Mesenchymal stem cell (in vitro differentiated cells and primary cell): ENCODE data around the gene PWWP2B.

Experiments
- DNase-seq: peaks from one replicate; pipeline ENCODE4 v3.0.0-alpha.2; 2013
- H2AFZ ChIP-seq: one replicate; pipeline ENCODE4 v1.6.1; 2013; ENCODE audit warnings: low read depth, mild to moderate bottlenecking, control low read depth, inconsistent platforms, low read length, moderate library complexity
- H2AK5ac ChIP-seq: 2 replicates; pipeline ENCODE4 v1.6.1; 2013; ENCODE audit warnings: low read length, moderate library complexity, mild to moderate bottlenecking, inconsistent platforms; ENCODE audit not compliant: severe bottlenecking
- H2BK120ac ChIP-seq: one replicate; pipeline ENCODE4 v1.6.1; 2013; ENCODE audit warnings: low read depth, mild to moderate bottlenecking, inconsistent platforms, low read length, moderate library complexity
- H2BK12ac ChIP-seq, 2 experiments: one replicate each; pipeline ENCODE4 v1.6.1; 2013; ENCODE audit warnings: inconsistent platforms in 2 of 2, low read length in 2 of 2, mild to moderate bottlenecking in 2 of 2, moderate library complexity in 2 of 2, control low read depth in 1 of 2
- H2BK15ac ChIP-seq: one replicate; pipeline ENCODE4 v1.6.1; 2013; ENCODE audit warnings: mild to moderate bottlenecking, low read depth, inconsistent platforms; ENCODE audit not compliant: poor library complexity, severe bottlenecking
- H2BK5ac ChIP-seq: 2 replicates; pipeline ENCODE4 v1.6.1; 2013; ENCODE audit warnings: low read depth, mild to moderate bottlenecking, low read length, control low read depth, inconsistent platforms; ENCODE audit not compliant: poor library complexity, severe bottlenecking
- H3K14ac ChIP-seq, 2 experiments: one replicate each; pipeline ENCODE4 v1.6.1; 2013; ENCODE audit warnings: inconsistent platforms in 2 of 2, low read length in 2 of 2, control low read depth in 1 of 2, mild to moderate bottlenecking in 1 of 2, moderate library complexity in 1 of 2
- H3K18ac ChIP-seq, 2 experiments: one replicate each; pipeline ENCODE4 v1.6.1; 2013; ENCODE audit warnings: inconsistent platforms in 2 of 2, low read length in 2 of 2, control low read depth in 1 of 2, low read depth in 1 of 2, mild to moderate bottlenecking in 1 of 2
- H3K23ac ChIP-seq, 2 experiments: one replicate each; pipeline ENCODE4 v1.6.1; 2013; ENCODE audit warnings: inconsistent platforms in 2 of 2, low read length in 2 of 2, mild to moderate bottlenecking in 2 of 2, moderate library complexity in 2 of 2, control low read depth in 1 of 2
- H3K27ac ChIP-seq: 2 replicates; pipeline ENCODE4 v1.5.1; 2013; ENCODE audit warnings: mild to moderate bottlenecking, moderate library complexity, low read length, control low read depth, inconsistent platforms; ENCODE audit not compliant: poor library complexity, severe bottlenecking
- H3K27me3 ChIP-seq, 2 experiments: 2 replicates each; pipeline versions ENCODE4 v1.6.1 to v1.7.0; 2013; ENCODE audit warnings: low read length in 2 of 2, mild to moderate bottlenecking in 2 of 2, moderate library complexity in 2 of 2, control low read depth in 1 of 2, inconsistent platforms in 1 of 2; ENCODE audit not compliant: control insufficient read depth in 1 of 2, insufficient read depth in 1 of 2
- H3K36me3 ChIP-seq, 2 experiments: 2 replicates each; pipeline versions ENCODE4 v1.6.1 to v1.7.0; 2013; ENCODE audit warnings: low read length in 2 of 2, control low read depth in 1 of 2, inconsistent platforms in 1 of 2, low read depth in 1 of 2, mild to moderate bottlenecking in 1 of 2; ENCODE audit not compliant: insufficient read depth in 2 of 2, control insufficient read depth in 1 of 2
- H3K4ac ChIP-seq, 2 experiments: one replicate each; pipeline ENCODE4 v1.6.1; 2013; ENCODE audit warnings: inconsistent platforms in 2 of 2, low read length in 2 of 2, mild to moderate bottlenecking in 2 of 2, moderate library complexity in 2 of 2, control low read depth in 1 of 2, low read depth in 1 of 2
- H3K4me1 ChIP-seq: 2 replicates; pipeline ENCODE4 v1.6.1; 2013; ENCODE audit warnings: low read depth, low read length, control low read depth; ENCODE audit not compliant: control insufficient read depth, insufficient read depth
- H3K4me2 ChIP-seq: 2 replicates; pipeline ENCODE4 v1.6.1; 2013; ENCODE audit warnings: low read length, mild to moderate bottlenecking, inconsistent platforms; ENCODE audit not compliant: poor library complexity, severe bottlenecking
- H3K4me3 ChIP-seq, 2 experiments: 2 replicates each; pipeline versions ENCODE4 v1.5.1 to v1.7.0; 2013; ENCODE audit warnings: low read length in 2 of 2, mild to moderate bottlenecking in 2 of 2, control low read depth in 1 of 2, low read depth in 1 of 2; ENCODE audit not compliant: insufficient read depth in 1 of 2
- H3K79me1 ChIP-seq: replicated peaks from 2 replicates; pipeline ENCODE4 v1.6.1; 2013; ENCODE audit warnings: mild to moderate bottlenecking, control low read depth, low read length, inconsistent platforms; ENCODE audit not compliant: poor library complexity, severe bottlenecking
- H3K9ac ChIP-seq: 2 replicates; pipeline ENCODE4 v1.7.0; 2013; ENCODE audit warnings: mild to moderate bottlenecking, low read length, moderate library complexity
- H3K9me3 ChIP-seq: 2 replicates; pipeline ENCODE4 v1.7.0; 2013; ENCODE audit warnings: mild to moderate bottlenecking, low read length; ENCODE audit not compliant: control insufficient read depth
- H4K8ac ChIP-seq: one replicate; pipeline ENCODE4 v1.6.1; 2013; ENCODE audit warnings: inconsistent platforms, mild to moderate bottlenecking, low read length, moderate library complexity
- H4K91ac ChIP-seq: one replicate; pipeline ENCODE4 v1.6.1; 2013; ENCODE audit warnings: mild to moderate bottlenecking, low read length, inconsistent platforms
- WGBS: methylation state at CpG from one replicate; pipeline ENCODE4 v1.1.7; 2013; ENCODE audit warnings: mixed read lengths; 5-methylcytosine and 5-hydroxymethylcytosine counted together

Gene PWWP2B

DNA sequence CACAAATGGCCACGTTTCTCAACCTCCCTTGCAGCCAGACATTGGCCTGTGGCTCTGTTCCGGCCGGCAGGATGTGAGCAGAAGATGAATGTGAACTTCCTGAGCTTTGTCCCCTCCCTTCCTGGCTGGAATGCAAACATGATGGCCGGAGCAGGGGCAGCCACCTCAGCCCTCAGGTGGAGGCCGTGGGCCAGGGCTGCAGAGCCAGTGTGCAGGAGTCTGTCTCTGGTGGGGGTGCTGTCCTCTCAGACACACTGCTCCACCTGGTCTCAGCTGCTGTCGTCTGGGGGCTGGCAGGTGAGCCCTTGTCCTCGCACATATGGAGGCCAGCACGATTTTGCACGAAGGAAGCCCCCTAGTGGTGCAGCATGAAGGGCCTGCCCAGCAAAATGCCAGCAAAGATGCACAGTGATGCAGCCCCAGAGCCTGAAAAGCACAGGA is 25.3 kb upstream of the PWWP2B start:
- Histone ChIP-seq H4K8ac (no peak overlapping the region), H3K4ac (no peak overlapping the region)
- 69% methylated on average over 9 of the region's 9 CpGs for WGBS

DNA sequence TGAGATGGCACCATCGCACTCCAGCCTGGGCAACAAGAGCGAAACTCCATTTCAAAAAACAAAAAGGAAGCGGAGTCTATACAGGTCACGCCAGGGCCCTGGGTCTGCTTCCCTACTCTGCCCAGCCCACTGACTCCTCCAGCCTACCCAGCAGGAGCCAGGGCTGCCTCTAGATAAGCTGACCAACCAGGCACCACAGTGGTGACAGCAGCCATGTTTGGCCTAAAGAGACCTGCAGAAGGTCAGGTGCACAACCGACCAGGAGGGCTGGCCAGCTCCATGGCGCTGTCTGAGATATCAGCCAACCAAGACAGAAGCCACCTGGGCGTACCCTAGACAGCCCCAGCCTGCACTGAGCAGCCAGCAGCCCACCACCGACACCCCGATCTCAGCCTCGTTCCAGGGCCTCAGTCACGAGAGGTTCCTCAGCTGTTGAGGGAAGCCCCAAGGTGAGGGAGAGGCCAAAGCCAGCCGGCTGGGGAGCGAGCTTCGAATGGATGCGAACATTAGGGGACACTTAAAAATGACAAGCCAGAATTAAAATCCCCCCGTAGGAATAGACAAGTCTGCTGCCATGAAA is 24.4 kb upstream of the PWWP2B start:
- Histone ChIP-seq H3K4me1 (peaks cover 6% of the 10 kb centered on the region), H3K9me3 (no peaks in the 10 kb centered on the region), H3K9ac (no peak overlapping the region), H3K4ac (no peak overlapping the region), H3K18ac (no peak overlapping the region), H3K27me3 (peaks cover 0 to 4% of the 10 kb centered on the region in 2 experiments), H2BK15ac (no peak overlapping the region), H3K79me1 (no peaks in the 10 kb centered on the region), H4K91ac (no peak overlapping the region), H2BK12ac (no peak overlapping the region), H3K14ac (no peak overlapping the region), H2AK5ac (no peak overlapping the region), H3K4me2 (no peak overlapping the region), H2BK120ac (no peak overlapping the region), H3K27ac (no peak overlapping the region), H3K36me3 (peaks cover 3 to 4% of the 10 kb centered on the region in 2 experiments), H4K8ac (no peak overlapping the region), H2AFZ (no peak overlapping the region), H2BK5ac (no peak overlapping the region), H3K4me3 (no peak overlapping the region), H3K23ac (no peak overlapping the region)
- WGBS: 93% methylated on average over 16 of the region's 16 CpGs
- DNase-seq: no peak

More for the DNA sequence above, 25.3 kb upstream of the PWWP2B start:
- Histone ChIP-seq H3K18ac (no peak overlapping the region), H2AFZ (no peak overlapping the region), H3K79me1 (no peaks in the 10 kb centered on the region), H3K27ac (no peak overlapping the region), H3K9ac (no peak overlapping the region), H2BK15ac (no peak overlapping the region), H3K4me1 (peaks cover 6% of the 10 kb centered on the region), H3K27me3 (no peaks in the 10 kb centered on the region), H3K36me3 (peaks cover 4 to 14% of the 10 kb centered on the region in 2 experiments), H3K4me3 (no peak overlapping the region), H3K4me2 (no peak overlapping the region), H2BK5ac (no peak overlapping the region), H2BK120ac (no peak overlapping the region), H3K23ac (no peak overlapping the region), H3K14ac (peak overlapping the region in 1 of 2 experiments; percentile 29), H4K91ac (no peak overlapping the region), H2BK12ac (no peak overlapping the region), H2AK5ac (no peak overlapping the region), H3K9me3 (no peaks in the 10 kb centered on the region)
- no peak for DNase-seq

DNA sequence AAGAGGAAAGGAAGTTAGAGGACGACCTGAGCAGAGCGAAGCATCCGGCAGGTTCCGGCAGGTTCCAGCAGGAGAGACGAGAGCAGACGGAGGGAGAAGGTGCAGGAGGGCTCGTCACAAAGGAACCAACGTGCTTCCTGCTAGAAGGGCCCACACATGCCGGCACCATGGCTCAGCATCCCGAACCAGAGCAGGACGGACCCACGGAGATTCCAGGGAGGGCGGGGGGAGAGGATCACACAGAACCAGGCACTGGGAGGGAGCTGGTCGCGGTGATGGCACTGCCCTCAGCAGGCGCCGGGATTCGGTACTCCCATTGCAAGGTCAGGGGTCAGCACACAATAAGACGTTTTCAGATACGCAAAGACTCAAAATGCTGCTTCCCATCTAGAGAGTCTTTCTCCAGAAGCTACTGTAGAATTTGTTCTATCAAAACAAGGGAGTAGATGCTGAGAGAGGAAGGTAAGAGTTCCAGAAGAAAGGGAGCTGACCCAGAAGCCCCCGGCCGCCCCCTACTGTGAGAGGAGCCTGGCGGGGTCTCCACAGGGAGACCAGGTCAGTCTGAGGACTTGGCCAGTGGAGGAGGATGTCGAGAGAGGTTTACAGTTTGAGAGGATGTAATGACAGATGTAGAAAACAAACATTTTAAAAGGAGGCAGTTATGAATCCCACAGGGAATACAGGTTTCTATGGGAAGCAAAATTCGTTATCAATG is 23.6 kb upstream of the PWWP2B start:
- Histone ChIP-seq H4K8ac (no peak overlapping the region), H2AK5ac (no peak overlapping the region), H3K27me3 (peaks cover 0 to 4% of the 10 kb centered on the region in 2 experiments), H3K4me1 (peaks cover 6% of the 10 kb centered on the region), H3K9ac (no peak overlapping the region), H3K27ac (no peak overlapping the region), H3K36me3 (peaks cover 2 to 3% of the 10 kb centered on the region in 2 experiments), H2BK15ac (no peak overlapping the region), H3K4me2 (no peak overlapping the region), H2AFZ (no peak overlapping the region), H3K23ac (no peak overlapping the region), H3K4ac (no peak overlapping the region), H2BK120ac (no peak overlapping the region), H3K4me3 (no peak overlapping the region), H4K91ac (no peak overlapping the region), H2BK12ac (no peak overlapping the region), H3K9me3 (no peaks in the 10 kb centered on the region), H3K79me1 (no peaks in the 10 kb centered on the region), H2BK5ac (no peak overlapping the region), H3K14ac (no peak overlapping the region), H3K18ac (no peak overlapping the region)
- 91% methylated on average over 23 of the region's 25 CpGs for WGBS
- DNase-seq: no peak

DNA sequence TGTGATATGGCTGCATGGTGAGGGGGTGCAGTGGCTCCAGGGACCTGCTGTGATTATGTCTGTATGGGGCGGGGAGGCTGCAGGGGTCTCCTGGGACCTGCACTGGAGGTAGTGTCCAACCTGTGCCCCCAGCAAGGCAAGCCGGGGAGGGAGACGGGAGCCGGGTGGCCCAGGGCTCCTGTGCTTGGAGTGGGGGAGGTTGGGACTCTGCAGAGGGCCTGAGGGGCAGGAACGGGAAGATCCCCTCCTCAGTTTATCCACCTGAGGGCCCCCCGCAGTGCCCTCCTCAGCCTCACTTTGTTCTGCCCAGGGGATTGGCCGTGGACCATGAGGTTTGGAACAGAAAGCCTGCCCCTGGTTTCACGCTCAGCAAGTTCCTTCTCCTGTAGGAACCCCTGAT is 22.8 kb upstream of the PWWP2B start:
- Histone ChIP-seq H3K27ac (no peak overlapping the region), H3K79me1 (no peaks in the 10 kb centered on the region), H3K36me3 (peaks cover 2 to 3% of the 10 kb centered on the region in 2 experiments), H2AK5ac (no peak overlapping the region), H4K8ac (no peak overlapping the region), H3K23ac (no peak overlapping the region), H3K4me2 (no peak overlapping the region), H3K27me3 (peaks cover 0 to 4% of the 10 kb centered on the region in 2 experiments), H3K9me3 (no peaks in the 10 kb centered on the region), H2BK15ac (no peak overlapping the region), H2BK120ac (no peak overlapping the region), H3K4me3 (no peak overlapping the region), H2BK5ac (no peak overlapping the region), H3K14ac (no peak overlapping the region), H3K18ac (no peak overlapping the region), H3K4me1 (peaks cover 6% of the 10 kb centered on the region), H3K4ac (no peak overlapping the region), H4K91ac (no peak overlapping the region), H2BK12ac (no peak overlapping the region), H3K9ac (no peak overlapping the region), H2AFZ (no peak overlapping the region)
- 96% methylated on average over 5 of the region's 8 CpGs for WGBS
- DNase-seq: no peak
